HPDE6-E6E7 (cell line): ENCODE measurements around the gene RIIAD1.
"Not testable (repeated sequence)": the region's sequence is repeated elsewhere in the genome, so short reads cannot be mapped to it uniquely, and the experiment has no call there.

Experiments
- DNase-seq: peaks from one replicate; pipeline ENCODE4 v3.0.0; 2011; ENCODE audit warnings: missing footprints; ENCODE audit errors: extremely low spot score

The RIIAD1 gene, protein sequence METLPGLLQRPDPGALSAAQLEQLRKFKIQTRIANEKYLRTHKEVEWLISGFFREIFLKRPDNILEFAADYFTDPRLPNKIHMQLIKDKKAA

GRCh38 chr1:151720974-151721787 is at the start of gene RIIAD1:
Gene RIIAD1, plus strand, starts transcription at chr1:151721522. Its CDS starts 15 bp downstream, at chr1:151721537.
- DNase-seq: peak; percentile 37

GRCh38 chr1:151673407-151673806 is 47.9 kb upstream of the RIIAD1 start:
- DNase-seq: no peak

DNA sequence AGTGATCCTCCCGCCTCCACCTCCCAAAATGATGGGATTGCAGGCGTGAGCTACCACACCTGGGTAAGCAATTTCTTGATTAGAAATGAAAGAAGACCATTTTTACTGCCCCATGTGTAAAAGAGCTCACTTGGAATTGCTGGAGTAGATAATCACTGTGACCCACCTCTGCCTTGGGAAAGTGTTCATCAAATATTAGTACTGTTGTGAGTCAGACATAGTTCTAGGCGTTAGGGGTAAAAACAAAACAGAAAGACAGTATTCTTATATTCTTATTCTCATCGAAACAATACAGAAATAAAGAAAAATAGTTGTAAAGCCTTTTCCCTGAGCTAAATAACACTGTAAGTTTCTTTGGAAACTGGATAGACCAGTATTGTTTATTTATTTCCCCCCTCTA is 40.9 kb upstream of the RIIAD1 start:
- DNase-seq: peak; percentile 43

GRCh38 chr1:151680826-151681225 is 40.5 kb upstream of the RIIAD1 start:
- peak; percentile 81 for DNase-seq

DNA sequence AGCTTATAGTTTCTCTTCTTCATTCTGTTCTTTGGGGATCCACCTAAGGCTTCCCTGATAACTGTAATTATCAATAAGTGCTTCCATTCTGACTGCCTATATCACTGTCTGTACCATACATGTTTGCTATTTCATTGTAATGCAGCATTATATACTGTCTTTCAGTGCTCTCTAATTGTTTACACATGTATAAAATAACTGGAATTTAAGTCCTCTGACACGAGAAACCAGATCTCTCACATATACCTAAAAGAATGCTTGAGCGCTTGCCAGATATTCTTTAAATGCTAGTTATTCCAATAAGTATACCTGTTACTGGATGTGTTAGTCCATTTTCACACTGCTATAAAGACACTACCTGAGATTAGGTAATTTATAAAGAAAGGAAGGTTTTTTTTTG is 39.4 kb upstream of the RIIAD1 start:
- no peak for DNase-seq

DNA sequence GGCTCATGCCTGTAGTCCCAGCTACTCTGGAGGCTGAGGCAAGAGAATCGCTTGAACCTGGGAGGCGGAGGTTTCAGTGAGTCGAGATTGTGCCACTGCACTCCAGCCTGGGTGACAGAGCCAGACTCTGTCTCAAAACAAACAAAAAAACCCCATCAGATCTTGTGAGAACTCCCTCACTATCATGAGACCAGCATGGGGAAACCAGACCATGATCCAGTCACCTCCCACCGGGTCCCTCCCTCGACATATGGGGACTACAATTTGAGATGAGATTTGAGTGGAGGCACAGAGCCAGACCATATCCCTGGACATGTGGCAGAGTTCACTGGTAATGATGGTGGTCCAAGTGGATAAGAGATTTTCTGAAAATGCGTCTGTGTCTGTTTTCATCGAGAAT is 38.4 kb upstream of the RIIAD1 start:
- not testable (repeated sequence) for DNase-seq

DNA sequence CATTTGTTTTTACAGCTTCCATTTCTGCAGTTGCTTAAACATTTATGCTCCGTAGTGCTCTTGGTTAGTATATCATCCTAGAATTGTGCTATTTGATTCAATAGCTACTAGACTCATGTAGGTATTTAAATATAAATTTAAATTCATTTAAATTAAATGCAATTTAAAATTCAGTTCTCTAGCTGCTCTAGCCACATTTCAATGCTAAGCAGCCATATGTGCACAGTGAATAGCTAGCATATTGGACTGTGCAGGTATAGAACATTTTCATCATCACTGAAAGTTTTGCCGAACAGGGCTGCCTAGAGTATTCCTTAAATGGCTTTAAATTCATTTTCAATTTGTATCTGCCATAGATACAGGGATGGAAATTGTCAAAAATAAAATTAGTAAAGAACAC is 37.2 kb upstream of the RIIAD1 start:
- no peak for DNase-seq

GRCh38 chr1:151686561-151686960 is 34.8 kb upstream of the RIIAD1 start:
- no peak for DNase-seq

DNA sequence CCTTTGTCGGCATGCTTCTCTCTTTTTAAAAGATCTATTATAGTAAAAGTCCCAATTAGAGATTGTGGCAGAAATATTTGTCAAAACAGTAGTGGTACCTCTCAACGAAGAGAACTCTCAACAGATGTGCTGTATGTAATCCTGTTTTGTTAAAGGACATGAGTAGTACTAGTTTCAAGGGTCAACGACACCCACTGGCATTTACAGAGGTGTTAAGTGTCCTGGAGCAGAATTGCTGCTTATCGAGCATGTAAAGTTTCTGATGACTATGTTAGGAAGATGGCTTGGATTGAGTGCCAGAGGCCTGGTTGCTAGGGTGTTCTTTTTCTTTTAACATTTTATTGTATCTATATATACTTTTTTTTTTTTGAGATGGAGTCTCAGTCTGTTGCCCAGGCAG is 31.8 kb upstream of the RIIAD1 start:
- DNase-seq: no peak

GRCh38 chr1:151692226-151692625 is 29.1 kb upstream of the RIIAD1 start:
- no peak for DNase-seq

DNA sequence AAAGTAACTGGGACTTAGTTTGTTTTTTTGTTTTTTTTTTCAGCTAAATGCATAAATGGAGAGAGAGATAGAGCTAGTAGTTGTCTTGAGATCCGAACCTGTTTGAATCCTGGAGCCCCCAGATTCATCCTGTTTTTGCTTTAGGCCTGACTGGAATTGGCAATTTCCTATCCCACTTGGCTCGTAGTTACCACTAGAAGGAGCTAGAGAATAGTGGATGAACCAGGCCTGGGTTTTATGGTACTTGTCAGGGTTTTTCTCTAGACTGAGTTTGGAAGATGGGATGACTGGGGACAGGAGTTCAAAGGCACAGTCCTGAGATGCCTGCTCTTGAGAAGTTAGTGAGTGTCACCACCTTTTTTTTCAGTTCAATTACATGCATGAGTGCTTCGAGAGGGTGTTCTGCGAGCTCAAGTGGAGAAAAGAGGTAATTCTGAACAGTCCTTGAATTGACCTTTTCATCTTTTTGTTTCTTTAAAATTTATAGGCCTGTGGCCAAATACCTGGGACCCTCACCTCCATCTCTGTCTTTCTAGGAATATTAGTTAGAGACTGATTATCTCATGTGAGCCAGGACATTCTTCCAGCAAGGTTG is 28.2 kb upstream of the RIIAD1 start:
- DNase-seq: no peak

GRCh38 chr1:151701515-151701914 is 19.8 kb upstream of the RIIAD1 start:
- no peak for DNase-seq

GRCh38 chr1:151702936-151703335 is 18.4 kb upstream of the RIIAD1 start:
- no peak for DNase-seq

GRCh38 chr1:151703813-151704212 is 17.5 kb upstream of the RIIAD1 start:
- DNase-seq: no peak

DNA sequence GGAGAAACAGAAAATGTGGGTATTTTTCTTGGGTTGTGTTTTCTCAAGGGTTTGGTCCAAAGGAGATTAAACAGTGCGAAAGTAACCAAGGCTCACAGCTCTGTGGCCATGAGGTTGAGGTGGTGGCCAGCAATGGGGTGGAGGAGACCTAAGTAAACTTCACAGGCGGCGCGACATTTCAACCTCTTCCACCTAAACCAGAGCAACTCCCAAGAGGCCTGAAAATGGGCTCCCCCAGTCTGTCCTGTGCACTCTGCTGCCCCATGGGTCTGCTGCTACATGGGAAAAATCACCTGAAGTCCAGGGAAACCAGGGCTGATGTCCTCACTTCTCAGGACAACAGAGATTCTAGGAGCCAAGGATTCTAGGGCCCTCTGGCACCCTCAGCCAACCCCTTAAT is 17.1 kb upstream of the RIIAD1 start:
- no peak for DNase-seq

- no peak for DNase-seq
These were observed 16.2 kb upstream of the RIIAD1 start for GRCh38 chr1:151705146-151705545.

- DNase-seq: no peak
These were observed 15.4 kb upstream of the RIIAD1 start for GRCh38 chr1:151705753-151706463.

DNA sequence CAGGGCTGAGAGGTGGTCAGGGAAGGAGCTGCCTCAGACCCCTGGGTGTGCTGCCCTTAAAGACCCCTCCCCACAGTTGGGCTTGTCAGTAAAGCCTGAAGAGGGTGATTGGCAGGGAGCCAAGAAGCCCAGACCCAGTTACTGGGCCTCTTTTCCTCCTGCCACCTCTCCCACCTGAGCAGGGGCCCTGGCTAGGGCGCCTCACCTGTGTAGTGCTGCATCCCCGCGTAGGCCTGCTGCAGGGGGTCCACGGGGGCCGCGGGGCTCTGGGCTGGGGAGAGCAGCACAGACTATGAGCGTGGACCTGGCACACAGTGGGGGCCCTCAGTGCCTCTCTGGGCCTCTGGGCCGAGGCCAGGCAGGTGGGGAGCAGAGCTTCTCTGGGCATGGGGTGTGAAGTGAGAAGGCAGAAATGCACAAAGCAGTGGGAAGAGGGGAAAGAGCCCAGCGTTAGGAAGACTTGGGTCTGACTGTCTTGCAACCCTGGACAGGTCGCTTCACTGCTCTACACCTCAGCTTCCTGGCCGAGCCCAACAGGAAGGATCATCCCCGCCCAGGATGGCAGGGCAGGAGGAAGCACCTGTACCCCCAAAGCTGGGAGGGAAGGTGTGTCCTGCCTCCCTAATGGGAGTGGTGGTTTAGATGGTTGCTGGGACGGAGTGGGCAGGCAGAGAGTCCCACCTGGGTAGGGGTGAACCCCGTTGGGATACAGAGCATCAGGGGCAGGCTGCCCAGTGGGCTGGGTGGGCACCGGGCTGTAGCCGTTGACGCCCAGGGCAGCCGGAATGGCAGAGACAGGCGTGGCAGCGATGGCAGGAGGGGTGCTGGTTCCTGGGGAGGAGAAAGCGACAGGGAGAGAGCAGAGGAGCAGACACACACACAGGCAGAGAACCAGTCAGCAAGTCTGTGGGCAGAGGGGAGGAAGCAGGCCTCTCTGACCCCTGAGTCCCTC is 14.6 kb upstream of the RIIAD1 start:
- DNase-seq: no peak

DNA sequence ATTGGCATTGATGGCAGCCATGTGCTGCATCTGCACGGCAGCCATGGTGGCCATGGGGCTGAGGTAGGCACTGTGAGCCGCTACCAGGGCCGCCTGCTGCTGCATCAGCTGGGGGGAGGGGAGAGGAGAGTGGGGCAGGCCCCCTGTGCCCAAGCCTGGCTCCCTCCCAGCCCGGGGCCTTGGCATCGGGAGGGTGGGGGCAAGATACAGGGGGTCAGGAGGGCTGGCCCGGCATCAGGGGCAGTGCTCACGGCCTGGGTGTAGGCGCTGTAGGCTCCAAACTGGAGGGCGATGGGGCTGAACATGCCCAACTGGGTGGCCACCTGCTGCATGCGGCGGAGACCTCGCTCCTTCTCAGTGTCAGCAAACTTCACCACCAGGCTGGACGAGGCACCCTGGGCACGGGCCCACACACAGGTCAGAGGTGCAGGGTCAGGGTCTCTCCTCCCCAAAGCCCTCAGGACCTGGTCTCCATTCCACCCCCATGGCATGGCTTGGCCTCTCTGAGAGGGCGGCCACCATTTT is 13.7 kb upstream of the RIIAD1 start:
- no peak for DNase-seq

- no peak for DNase-seq
These were observed 12.4 kb upstream of the RIIAD1 start for GRCh38 chr1:151708891-151709290.

DNA sequence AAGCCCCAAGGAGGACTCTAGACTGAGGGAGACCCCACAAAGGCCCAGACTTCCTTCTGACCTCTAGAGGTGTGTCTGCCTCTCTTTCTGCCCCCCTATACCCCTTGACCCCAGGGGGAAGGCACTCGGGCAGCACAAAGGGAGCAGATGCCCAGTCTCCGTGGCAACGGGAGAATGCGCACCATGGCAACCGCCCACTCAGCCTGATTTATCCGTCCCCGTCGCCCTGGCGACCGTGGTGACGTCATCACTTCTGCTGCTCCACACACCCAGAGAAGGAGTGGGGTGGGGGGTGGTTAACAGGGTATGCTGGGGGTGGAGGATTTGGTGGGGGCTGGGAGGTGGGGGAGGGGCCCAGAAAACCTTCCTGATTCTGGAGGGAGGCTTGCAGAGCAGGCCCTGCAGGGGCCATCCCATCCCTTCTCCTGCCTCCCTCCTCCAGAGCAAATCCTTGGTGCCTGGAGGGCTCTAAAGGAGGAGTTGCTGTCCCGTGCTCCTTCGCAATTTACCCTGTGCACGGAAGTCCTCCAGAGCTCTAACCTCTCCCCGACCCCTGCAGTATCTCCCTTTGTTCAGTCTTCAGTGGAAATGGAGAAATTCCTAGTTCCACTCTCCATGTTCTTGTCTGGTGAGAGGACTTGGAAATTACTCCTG is 11.0 kb upstream of the RIIAD1 start:
- no peak for DNase-seq
